ENCODE data around the gene RPTN.

GRCh38 chr1:152125834-152126443 is 33.1 kb downstream of the RPTN start:
- TF ChIP-seq CTCF (IDR thresholded peaks at IDR 0.05) (no peak), REST (IDR thresholded peaks at IDR 0.05) (no peak), EP300 (IDR thresholded peaks at IDR 0.05) (no peak)
